NCI-H748 (cell line): ENCODE measurements around the gene PHGDH.

Source experiments
- DNase-seq: peaks from one replicate; lab custom pipeline; 2025; ENCODE audit not compliant: unreplicated experiment; lab: John Stamatoyannopoulos, UW

Gene PHGDH

DNA sequence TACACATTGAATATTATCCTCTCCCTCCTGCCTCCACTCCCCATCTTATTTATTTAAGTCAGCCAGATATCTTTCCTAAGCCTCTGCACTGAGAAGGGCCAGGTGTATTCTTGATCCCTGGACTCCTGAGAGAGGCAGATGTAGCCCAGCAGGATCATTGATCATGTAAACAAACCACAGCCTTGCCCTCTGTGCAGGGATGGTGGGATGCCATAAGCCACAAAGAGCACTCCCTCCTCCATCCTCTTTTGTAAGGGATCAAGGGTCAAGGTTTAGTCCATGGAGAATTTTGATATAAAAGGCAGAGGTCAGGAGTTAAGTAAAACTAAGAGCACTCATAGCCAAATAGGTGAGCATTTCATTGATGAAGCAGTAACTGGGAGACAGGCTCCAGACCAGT lies 17.3 kb downstream of the PHGDH start:
- peak; percentile 24 for DNase-seq

DNA sequence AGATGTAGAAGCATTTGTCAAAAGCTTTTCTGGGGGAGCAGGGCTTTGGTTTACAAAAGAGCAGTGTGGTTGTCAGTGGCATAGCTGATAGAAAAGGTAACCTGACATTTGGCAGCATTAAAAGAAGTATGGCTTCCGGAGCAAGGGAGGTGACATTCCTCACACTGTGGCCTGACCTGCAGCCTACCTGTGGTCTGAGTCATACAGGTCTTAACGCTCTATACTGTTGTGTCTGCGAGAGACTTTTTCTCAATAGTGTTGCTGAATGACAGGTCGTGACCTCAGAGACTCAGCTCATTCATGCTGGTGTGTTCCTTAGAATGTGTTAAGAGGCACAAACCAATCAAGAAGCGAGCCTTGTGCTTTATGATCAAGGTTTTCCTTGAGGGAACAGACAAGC lies 19.3 kb downstream of the PHGDH start:
- DNase-seq, result no peak

DNA sequence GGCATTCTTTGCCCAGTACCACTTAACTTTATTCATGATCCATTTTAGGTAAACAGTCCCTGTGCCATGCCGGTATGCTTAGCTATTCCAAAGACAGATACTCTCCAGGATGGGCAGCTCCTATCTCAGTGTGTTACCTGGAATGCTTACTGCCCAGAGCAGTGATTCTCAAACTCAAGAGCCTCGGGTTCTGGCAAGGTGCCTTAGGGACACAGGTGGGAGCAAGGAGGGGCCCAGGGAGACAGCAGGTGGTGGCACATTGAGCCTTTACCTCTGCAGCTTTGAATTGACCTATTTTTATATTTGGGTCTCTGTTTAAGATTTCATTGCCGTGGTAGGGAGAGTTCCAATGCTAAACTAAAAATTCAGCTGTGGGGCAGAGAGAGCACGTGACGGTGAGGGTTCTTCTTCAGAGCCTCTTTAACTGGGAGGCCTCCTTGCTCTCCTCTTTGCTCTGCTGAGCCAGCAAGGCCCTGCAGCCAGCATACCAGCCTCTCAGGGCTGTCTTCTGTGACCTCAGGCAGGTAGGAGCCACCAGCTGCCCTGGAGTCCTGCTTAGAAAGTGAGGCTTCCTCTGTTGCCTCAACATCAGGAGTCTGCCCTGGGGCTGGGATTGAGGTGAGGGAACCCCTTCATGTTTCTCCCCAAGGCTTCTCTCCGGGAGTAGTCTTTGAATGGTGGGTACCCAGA lies 20.2 kb downstream of the PHGDH start:
- no peak for DNase-seq

DNA sequence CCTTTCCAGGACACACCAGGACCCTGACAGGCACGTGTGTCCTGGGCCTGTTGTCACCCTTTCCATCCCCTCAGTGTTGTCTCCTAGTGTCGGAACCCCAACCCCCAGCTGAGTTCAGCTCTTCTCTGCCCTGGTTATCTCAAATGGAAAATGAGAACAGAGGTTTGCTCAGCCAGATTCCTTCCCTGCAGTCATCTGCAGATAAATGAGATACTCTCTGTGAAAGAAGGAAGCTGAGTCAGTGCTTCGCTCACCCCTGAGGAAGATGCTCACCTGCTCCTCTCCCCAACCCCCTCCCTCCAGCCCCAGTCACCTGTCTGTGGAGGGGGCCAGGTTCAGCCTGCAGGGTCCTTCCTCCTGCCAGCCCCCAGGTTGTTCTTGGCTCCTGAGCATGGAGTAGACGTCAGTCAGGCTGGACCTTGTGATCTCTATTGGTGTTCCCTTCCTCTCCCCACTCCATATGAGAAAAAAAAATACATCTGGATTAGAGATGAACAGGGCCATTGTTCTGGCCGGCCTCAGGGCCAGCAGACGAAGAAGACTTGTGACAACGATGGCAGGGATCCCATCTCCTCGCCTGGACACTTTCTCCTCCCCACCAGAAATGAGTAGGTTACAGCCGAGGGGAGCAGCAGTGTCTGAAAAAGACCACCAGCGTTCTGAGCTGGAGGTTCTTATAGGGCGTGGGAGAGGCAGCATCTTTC lies 20.9 kb downstream of the PHGDH start:
- DNase-seq, result no peak

DNA sequence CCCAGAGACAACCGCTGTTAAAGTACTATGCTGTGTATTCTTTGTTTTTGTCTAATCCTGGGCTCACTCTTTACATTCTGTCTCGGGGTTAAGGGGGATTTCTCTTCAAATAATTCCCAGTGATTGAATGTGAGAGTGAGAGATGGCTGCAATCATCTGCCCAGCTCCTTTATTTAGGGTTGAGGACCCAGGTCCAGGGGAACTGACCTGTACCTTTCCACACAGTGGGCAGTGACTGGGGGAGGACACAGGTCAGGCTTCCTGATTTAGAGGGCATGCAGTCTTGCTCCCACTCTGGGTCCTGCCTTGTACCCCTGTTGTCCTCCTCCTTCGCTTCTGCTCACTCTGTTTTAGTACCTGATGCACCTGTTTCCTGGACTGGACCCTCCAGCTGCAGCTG lies 22.0 kb downstream of the PHGDH start:
- no peak for DNase-seq

DNA sequence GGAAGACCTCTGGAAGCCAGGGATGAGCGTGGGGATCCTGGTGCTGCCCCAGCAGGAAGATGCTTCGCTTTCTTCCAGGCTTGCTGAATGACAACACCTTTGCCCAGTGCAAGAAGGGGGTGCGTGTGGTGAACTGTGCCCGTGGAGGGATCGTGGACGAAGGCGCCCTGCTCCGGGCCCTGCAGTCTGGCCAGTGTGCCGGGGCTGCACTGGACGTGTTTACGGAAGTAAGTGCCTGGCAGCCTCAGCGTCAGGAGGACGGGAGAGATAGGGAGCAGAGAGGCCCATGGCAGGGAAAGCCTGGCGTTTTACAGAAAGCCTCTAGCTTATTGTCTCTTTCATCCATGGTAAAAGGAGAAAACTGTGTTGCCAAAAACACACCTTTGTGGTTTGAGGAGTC lies 23.5 kb downstream of the PHGDH start:
- no peak for DNase-seq

DNA sequence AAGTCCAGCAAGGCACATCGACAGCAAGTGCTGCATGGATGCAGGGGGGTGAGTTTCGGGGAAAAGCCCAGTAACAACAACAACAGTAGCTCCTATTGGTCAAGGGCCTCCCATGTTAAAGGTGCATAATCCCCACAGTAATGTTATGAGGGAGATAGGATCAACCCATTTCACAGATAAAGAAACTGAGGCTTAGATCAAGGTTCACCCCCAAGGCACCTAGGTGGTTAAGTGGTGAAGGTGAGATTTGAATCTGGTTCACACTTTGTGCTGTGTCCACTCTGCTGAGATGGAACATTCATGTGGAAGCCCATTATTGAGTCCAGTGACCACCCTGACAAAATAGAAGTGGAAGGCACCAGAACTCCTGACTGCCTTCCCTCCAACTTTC lies 24.9 kb downstream of the PHGDH start:
- no peak for DNase-seq

DNA sequence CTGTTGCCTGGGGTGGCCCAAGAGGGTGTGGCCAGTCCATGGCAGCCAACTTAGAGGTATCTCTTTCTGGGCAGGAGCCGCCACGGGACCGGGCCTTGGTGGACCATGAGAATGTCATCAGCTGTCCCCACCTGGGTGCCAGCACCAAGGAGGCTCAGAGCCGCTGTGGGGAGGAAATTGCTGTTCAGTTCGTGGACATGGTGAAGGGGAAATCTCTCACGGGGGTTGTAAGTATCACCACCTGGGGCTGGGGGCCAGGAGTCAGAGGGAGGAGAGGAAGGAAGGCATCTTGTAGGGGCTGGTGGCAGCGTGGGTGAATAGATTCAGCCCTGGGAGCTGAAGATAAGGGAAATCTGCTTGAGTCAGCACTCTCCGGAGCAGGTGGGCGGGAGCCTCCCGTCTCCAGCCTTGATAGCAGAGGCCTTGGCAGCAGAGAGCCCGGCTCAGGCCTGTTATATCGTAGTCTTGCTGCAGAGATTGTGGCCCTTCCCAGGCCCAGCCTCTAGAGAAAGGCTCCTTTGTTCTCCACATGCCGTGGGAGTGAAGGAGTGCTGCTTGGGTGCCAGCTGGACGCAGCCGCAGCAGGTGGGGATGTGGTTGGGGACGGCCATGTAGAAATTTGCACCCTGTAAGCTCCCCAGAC lies 25.4 kb downstream of the PHGDH start:
- DNase-seq, result no peak

DNA sequence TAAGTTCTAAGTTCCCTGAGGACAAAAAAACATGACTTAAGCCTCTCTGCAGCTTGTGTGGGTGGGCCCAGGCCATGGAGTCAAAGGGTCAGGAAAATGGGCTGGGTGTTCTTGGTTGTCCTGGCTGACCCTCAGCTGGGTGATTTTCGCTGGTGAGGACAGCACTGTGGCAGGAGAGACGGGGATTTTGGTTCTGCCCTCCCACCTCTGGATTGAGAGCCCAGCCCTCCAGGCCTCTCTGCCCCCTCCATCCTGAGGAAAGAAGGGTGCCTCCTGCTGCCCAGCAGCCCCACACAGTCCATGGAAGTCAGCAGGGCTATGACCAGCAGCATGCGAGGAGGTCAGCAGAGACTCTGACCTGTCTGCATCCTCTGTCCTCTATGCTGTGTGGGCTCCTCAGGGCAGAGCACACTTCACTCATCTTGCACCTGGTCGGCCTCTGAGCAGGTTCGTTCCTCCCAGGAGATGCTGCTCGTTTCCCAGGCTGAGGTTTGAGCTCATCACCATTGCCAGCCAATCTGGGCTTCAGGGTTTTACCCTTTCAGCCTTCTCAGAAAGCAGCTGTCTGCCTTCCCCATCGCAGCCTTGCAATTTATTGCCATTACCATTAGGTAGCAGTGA lies 26.5 kb downstream of the PHGDH start:
- no peak for DNase-seq

DNA sequence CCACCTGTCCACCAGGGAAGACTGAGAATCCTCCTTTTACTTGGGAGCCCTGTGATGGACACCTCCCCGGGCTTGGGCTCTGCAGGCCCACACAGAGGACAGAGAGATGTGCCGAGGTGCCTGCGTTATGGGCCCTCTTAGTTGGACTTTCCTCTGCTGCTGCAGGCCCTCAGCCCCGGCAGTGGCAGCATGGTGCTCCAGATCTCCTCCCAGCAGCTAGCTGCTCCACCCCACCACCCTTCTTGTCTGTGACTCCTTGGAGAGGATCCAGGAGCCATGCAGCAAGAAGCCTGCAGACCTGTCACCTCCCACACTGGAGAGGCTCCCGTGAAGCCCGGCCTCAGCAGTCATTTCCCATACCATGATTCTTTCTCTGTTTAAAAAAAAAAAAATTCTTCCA lies 27.4 kb downstream of the PHGDH start:
- DNase-seq, result no peak

DNA sequence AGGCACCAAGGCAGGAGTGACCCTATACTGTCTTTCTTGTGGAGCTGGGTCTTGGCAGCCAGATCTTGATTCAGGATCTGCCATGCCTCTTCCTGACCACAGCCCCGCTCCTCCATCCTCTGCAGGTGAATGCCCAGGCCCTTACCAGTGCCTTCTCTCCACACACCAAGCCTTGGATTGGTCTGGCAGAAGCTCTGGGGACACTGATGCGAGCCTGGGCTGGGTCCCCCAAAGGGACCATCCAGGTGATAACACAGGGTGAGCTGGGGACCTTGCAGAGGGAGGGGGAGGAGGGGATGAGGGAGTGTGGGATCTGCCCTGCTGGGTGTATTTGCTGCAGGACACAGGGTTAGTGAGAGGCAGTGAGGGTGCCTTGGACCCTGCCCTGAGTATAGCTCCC lies 28.5 kb downstream of the PHGDH start:
- DNase-seq, result no peak

DNA sequence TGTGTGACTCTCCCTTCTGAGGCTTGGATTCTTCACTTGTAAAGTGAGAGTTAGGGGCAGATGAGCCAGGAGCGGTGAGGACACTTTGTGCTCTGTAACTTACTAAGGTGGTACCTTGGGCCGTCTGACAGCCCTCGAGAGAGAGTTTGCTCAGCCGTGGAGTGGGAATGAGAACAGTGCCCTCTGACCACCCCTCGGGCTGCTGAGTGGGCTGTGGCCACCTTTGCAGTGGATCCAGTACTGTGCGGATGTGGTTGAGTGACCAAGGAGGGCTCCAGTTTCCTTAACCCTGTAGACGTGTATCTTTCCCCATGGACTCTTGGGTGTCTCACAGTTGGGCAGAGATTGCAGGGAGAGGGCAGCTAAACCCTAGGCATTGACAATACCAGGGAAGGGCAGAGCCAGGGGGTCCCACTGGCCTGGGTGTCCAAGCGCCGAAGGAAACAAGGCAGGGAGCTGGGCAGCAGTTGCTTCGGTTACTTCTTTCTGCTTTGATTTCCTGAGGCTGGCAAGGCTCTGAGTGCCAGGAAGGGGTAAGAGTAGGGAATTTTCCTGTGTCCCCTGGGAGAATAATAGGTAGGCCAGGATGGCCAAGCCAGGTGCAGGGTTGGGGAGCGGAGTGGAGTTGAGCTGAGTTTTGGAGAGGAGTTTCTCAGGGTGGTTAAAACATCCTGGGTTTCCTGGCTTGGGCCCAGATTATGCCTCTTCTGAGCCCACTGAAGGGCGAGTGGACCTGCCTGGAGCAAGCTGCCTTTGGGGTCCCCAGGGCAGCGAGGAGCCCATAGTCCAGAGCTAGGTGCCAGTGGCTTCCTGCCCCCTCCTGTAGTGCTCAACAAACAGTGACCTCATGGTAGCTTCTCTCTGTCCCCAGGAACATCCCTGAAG lies 29.4 kb downstream of the PHGDH start:
- no peak for DNase-seq

DNA sequence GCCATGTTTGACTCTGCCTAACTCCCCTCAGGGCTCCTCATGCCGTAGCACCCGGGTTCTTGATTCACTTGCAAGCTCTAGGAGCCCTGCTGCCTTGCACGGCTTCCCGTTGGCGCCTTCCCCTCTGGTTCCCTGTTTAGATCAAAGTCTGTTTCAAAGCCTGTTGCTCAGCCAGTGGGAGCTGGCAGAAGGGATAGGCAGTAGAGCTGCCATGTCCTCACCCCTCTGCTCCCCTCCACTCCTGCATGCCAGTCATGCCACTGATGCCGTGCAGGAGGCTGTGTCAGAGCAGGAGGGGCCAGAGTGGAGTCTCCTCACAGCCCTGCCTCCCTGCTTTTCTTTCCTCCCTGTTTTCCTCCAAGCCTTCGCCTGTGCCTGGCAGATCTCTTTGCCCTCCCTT lies 30.5 kb downstream of the PHGDH start:
- DNase-seq, result no peak

DNA sequence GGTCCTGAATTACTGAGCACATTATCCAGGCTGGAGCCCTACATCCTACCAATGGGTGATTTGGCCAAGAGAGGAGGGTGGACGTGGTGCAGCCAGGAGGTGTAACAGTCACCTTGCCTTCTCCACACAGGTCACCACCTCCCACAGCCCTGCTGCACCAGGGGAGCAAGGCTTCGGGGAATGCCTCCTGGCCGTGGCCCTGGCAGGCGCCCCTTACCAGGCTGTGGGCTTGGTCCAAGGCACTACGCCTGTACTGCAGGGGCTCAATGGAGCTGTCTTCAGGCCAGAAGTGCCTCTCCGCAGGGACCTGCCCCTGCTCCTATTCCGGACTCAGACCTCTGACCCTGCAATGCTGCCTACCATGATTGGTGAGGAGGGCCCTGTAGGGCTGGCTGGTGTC lies 30.9 kb downstream of the PHGDH start:
- DNase-seq, result no peak

DNA sequence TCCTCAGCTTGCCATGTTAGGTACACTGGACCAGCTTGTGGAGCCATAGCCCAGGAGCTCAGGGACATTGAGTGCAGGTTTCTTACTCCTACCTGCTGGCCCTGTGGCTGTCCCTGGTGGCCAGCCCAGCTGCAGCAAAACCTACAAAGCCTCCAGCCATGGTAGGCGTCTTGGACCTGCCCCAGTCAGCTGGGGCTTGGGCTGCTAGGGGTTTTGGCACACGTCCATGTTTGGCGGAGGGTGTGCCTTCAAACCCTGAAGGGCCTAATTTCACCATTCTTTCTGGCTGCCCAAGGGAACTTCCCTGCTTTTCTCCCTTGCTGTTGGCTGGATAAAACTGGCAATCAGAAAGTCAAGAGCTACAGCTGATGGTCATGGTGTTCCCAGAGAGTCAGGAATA lies 31.6 kb downstream of the PHGDH start:
- DNase-seq, result peak; percentile 9

DNA sequence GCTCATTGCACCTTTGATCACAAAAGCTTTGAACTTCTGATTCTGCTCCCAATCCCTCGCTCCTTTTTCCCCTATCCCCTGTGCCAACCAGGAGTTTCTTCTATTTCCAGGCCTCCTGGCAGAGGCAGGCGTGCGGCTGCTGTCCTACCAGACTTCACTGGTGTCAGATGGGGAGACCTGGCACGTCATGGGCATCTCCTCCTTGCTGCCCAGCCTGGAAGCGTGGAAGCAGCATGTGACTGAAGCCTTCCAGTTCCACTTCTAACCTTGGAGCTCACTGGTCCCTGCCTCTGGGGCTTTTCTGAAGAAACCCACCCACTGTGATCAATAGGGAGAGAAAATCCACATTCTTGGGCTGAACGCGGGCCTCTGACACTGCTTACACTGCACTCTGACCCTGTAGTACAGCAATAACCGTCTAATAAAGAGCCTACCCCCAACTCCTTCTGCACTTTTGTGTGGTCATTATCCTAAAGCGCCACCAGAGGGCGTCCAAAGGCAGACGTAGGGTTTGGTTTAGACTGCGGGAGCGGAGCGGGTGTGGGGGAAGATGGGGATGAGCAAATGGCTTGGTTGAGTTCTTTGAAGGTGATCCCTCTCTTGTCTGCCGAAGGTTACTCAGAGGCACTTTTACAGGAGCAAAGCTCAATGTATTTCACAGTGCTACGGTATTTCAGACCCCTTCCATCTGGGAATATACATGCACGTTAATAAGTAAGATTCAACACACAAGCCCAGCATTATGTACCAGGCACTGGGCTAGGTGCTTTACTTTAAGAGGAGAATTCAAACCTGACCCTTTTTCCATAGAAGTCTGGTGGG lies 32.3 kb downstream of the PHGDH start:
- DNase-seq, result peak; percentile 71

DNA sequence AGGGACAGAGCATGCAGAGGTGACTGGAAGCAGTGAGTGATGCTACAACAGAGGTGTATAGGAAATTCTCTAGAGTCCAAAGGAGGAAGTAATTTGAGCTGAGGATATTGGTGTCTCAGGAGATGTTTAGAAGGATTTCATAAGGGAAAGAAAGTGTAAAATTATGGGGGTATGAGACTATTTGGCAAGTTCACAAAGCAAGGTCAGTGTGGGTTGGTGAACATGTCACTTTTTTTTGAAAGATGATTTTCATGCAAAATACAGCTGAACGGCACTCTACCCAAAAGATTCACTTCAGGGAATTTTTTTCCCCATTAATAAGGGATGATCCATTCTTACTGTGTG lies 32.8 kb downstream of the PHGDH start:
- no peak for DNase-seq

DNA sequence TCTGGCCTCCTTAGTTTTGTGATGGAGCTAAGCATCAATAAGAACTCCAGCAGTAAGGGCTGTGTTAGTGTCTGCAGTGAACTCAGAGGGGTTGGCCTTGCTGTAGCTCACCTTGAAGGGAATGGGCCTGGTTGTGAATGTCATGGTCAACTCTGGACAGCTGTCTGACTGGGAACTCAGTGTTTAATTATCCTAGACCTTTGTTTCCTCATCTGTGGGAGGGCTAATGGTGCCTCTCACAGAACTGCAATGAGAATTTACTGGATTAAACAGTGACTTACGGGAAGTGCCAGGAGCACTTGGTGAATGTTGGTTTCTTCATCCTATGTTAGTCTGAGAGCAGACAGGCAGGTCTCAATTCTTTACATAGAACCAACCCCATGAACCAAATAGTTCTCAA lies 33.3 kb downstream of the PHGDH start:
- DNase-seq, result no peak

DNA sequence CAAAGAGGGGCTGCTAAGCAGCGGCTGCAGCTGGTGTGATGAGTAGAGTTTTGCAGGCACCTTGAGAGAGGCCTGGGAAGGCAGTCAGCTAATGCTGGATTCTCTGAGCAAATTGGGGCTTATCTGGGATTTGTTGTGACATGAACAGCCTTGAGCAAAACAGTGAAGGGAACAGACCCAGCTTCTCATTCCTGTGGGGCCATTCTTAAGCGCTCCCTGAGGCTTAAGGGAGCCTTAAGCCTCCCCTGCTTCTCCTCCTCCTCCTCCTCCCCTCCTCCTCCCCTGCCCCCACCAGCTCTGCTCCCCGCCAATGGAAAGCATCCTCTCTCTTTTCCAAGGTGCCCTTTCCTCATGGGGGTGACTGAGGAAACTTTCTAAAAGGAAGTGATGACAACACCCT lies 35.7 kb downstream of the PHGDH start:
- DNase-seq, result no peak

DNA sequence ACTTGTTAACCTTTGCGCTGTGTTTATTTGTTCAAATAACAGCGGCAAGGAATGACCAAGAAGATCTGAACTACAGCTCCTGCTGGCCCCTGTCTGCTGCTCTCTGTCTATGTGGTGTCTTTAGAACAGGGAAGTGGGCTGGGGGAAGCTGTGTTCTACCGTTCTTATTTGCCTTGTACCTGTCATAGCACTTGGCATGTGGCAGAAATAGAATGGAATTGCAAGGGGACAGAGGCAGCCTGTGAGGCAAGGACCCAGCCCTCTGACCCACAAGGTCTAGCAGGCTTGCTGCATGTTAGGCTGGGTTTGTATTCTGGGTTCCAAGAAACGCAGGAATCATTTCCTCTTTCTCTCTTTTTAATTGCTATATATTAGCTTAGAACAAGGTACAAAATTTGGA lies 36.3 kb downstream of the PHGDH start:
- DNase-seq, result no peak
